Spleen (tissue), 11 donors: ENCODE results near the gene HNRNPF. TPM values are rescaled to one million over a fixed set of nuclear protein-coding genes. Genes with fewer than 3 reads are reported as not detected.

Experiments
- DNase-seq: peaks from one replicate; pipeline ENCODE4 v3.0.0-alpha.2; 2020
- H3K27ac ChIP-seq, 8 donors: fragments of 200-600 bp; sonication (generic) in 7 of 8; 1 replicate in 4 of 8; 2 replicates in 4 of 8; pipeline versions ENCODE4 v1.5.0 to v1.8.0; 2016 to 2021; ENCODE audit warnings: inconsistent platforms in 4 of 8, mild to moderate bottlenecking in 4 of 8, moderate library complexity in 1 of 8
- H3K27me3 ChIP-seq, 7 donors: fragments of 200-600 bp; sonication (generic) in 6 of 7; replicated peaks in 1 of 7; 1 replicate in 4 of 7; 2 replicates in 3 of 7; pipeline versions ENCODE4 v1.5.0 to v1.8.0; 2016 to 2021; ENCODE audit warnings: inconsistent platforms in 3 of 7, mild to moderate bottlenecking in 1 of 7
- H3K36me3 ChIP-seq, 6 donors: fragments of 200-600 bp; sonication (generic) in 5 of 6; 1 replicate in 4 of 6; 2 replicates in 2 of 6; pipeline versions ENCODE4 v1.5.0 to v1.8.0; 2016 to 2021; ENCODE audit warnings: inconsistent platforms in 2 of 6
- H3K4me1 ChIP-seq, 6 donors: fragments of 200-600 bp; sonication (generic) in 5 of 6; 1 replicate in 3 of 6; 2 replicates in 3 of 6; pipeline versions ENCODE4 v1.5.0 to v1.8.0; 2016 to 2021; ENCODE audit warnings: inconsistent platforms in 3 of 6
- H3K4me3 ChIP-seq, 8 donors: fragments of 200-600 bp; sonication (generic) in 7 of 8; 1 replicate in 4 of 8; 2 replicates in 4 of 8; pipeline versions ENCODE4 v1.5.0 to v1.8.0; 2016 to 2021; ENCODE audit warnings: inconsistent platforms in 4 of 8, mild to moderate bottlenecking in 4 of 8, moderate library complexity in 2 of 8
- H3K9me3 ChIP-seq, 8 donors: fragments of 200-600 bp; sonication (generic) in 7 of 8; 1 replicate in 4 of 8; 2 replicates in 4 of 8; pipeline versions ENCODE4 v1.5.0 to v1.8.0; 2016 to 2021; ENCODE audit warnings: inconsistent platforms in 4 of 8
- POLR2A ChIP-seq, 3 donors: fragments of 450-650 bp; IDR thresholded peaks; one replicate each; pipeline ENCODE4 v1.5.1; 2017; ENCODE audit warnings: antibody characterized with exemption in 3 of 3, mild to moderate bottlenecking in 1 of 3
- POLR2AphosphoS5 ChIP-seq, 3 donors: sonication (generic); formaldehyde crosslinking; IDR thresholded peaks; one replicate each; pipeline ENCODE4 v1.5.1; 2017; ENCODE audit warnings: antibody characterized with exemption in 3 of 3
- WGBS, 5 donors: extraction: QIAGEN DNeasy Blood & Tissue Kit in 3 of 5; methylation state at CpG; one replicate each; pipeline versions ENCODE4 v1.1.5 to v1.1.7; 2013 to 2018; 5-methylcytosine and 5-hydroxymethylcytosine counted together
- intact Hi-C: fragments of 100-400 bp; cut with DNase I; formaldehyde crosslinking; loops from one replicate; pipeline ENCODE4 v1.15.0; 2023; ENCODE audit warnings: low total_unique reads
- polyA plus RNA-seq, 3 donors: library from polyadenylated mRNA; stranded (reverse); fragments of 200-250 nt; gene quantifications; one replicate each; pipeline ENCODE4 v1.2.1, GENCODE V29; 2013
- total RNA-seq, 7 donors: library from RNA; depleted of rRNA in 3 of 7; stranded (reverse); fragments of >200 nt in 3 of 7; fragmentation: NEBNext Ultra II Directional in 4 of 7; extraction: Animal tissue kit (Norgen Biotek cat#: 25700) in 4 of 7; gene quantifications; one replicate each; pipeline versions ENCODE4 v1.1.0 to v1.2.1, GENCODE V29; 2016 to 2021
- TF ChIP-seq, protein P1 (sequence below), 11 experiments: fragments of 200-600 bp in 7 of 11; fragments of 450-650 bp in 4 of 11; sonication (generic) in 4 of 11; IDR thresholded peaks in 8 of 11; conservative IDR thresholded peaks in 3 of 11; 1 replicate in 7 of 11; 2 replicates in 4 of 11; pipeline versions ENCODE4 v1.4.0 to v1.8.0; 2016 to 2021; ENCODE audit warnings: antibody characterized with exemption in 11 of 11, inconsistent platforms in 4 of 11, mild to moderate bottlenecking in 1 of 11
- donor health status: healthy with polysubstance abuse.
- donor health status: DM: no; HTN: no; CAD: no; lungs with moderate emphysema.
- donor health status: DM: no; HTN: no; CAD: no.
- donor health status: Bipolar disorder and iron deficiency.
- donor health status: healthy.
- donor health status: DM: no; HTN: no; CAD: no.
- donor health status: DM: yes; HTN: yes; CAD: no.

Gene HNRNPF
- total and polyA plus RNA-seq, 10 donors = 82.8 to 253 (median 173) TPM

DNA sequence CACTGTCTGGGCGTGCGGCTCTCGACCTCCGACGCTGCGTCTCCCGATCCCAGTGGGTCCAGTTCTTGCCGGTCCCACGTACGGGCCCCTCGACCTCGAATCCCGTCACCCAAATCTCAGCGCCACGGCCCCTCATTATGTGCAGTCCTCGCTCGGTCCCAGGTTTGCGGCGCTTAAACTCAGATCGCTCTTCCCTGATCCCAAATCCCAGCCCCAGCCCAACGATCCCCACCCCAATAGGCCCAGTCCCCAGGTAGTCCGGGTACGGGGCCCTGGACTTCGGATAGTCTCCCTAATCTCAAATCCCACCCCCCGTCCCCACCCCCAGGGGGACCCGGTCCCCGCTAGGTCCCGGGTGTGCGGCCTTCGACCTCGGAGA lies 666 bp downstream of the HNRNPF start:
- 0 to 1% (median 0%) methylated on average over 24 to 31 of the region's 31 CpGs for WGBS, 5 donors
- Histone ChIP-seq H3K4me3 (peak overlapping the region; percentile 40 to 98 (median 88)), H3K4me1 (peaks cover 26 to 58% (median 46%) of the 10 kb centered on the region in 6 donors), H3K36me3 (peaks cover 0 to 8% (median 0%) of the 10 kb centered on the region in 6 donors), H3K27ac (peak overlapping the region; percentile 78 to 100 (median 99)), H3K9me3 (no peaks in the 10 kb centered on the region), H3K27me3 (no peaks in the 10 kb centered on the region)
- TF ChIP-seq POLR2A (IDR thresholded peaks at IDR 0.05) = no peak
- TF ChIP-seq, protein P1, sequence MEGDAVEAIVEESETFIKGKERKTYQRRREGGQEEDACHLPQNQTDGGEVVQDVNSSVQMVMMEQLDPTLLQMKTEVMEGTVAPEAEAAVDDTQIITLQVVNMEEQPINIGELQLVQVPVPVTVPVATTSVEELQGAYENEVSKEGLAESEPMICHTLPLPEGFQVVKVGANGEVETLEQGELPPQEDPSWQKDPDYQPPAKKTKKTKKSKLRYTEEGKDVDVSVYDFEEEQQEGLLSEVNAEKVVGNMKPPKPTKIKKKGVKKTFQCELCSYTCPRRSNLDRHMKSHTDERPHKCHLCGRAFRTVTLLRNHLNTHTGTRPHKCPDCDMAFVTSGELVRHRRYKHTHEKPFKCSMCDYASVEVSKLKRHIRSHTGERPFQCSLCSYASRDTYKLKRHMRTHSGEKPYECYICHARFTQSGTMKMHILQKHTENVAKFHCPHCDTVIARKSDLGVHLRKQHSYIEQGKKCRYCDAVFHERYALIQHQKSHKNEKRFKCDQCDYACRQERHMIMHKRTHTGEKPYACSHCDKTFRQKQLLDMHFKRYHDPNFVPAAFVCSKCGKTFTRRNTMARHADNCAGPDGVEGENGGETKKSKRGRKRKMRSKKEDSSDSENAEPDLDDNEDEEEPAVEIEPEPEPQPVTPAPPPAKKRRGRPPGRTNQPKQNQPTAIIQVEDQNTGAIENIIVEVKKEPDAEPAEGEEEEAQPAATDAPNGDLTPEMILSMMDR (IDR thresholded peaks at IDR 0.05 in 8 of 11, conservative IDR thresholded peaks at IDR 0.05 in 3 of 11) = peak in 3 of 11 experiments; percentile 1 to 34 (median 9)
- DNase-seq = no peak
- intact Hi-C loops = no loop called here

DNA sequence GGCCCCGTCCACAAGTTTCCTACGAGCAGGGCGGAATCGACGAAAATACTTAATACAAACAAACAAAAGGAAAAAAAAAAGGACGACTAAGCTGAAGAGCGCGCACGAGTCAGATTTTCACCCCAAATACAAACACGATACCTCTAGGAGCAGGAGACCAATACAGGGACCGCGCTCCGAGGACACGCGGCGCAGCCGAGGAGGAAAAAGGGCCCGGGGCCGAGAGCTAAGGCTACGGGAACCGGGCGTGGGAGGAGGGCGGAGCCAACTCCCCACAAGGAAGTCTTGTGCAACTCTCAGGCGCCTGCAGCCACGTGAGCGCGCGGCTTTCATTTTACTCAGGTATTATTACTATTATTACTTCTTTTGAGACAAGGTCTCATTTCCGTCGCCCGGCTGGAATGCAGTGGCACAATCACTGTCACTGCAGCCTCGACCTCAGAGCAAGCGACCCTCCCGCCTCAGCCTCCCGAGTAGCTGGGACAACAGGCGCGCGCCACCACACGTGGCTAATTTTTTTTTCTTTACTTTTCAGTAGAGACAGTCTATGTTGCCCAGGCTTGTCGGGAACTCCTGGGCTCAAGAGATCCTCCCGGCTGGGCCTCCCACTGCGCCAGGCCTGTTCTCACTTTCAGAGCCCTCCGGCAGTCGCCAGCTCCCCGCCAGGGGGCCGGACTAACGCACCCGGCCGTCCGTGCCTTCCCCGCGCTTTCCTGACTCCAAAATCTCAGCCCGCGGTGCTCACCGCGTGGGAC lies 1.2 kb downstream of the HNRNPF start:
- 0 to 1% (median 1%) methylated on average over 49 to 56 of the region's 56 CpGs for WGBS, 5 donors
- peak; percentile 98 for DNase-seq
- Histone ChIP-seq H3K9me3 (no peaks in the 10 kb centered on the region), H3K36me3 (peaks cover 0 to 14% (median 0%) of the 10 kb centered on the region in 6 donors), H3K27me3 (no peaks in the 10 kb centered on the region), H3K27ac (peak overlapping the region; percentile 78 to 100 (median 99)), H3K4me1 (peaks cover 29 to 63% (median 52%) of the 10 kb centered on the region in 6 donors), H3K4me3 (peak overlapping the region; percentile 40 to 98 (median 88))
- TF ChIP-seq POLR2AphosphoS5 (IDR thresholded peaks at IDR 0.05) (peak; percentile 92 to 95 (median 94)), POLR2A (IDR thresholded peaks at IDR 0.05) (peak in 2 of 3 donors; percentile 19 to 50)
- TF ChIP-seq, protein P1 (IDR thresholded peaks at IDR 0.05 in 8 of 11, conservative IDR thresholded peaks at IDR 0.05 in 3 of 11) = peak in 8 of 11 experiments; percentile 12 to 63 (median 42)
- intact Hi-C loops = no loop called here

- WGBS, 5 donors = 0% methylated on average over 11 to 59 of the region's 59 CpGs
- TF ChIP-seq POLR2A (IDR thresholded peaks at IDR 0.05) = no peak
- no peak for TF ChIP-seq POLR2AphosphoS5 (IDR thresholded peaks at IDR 0.05)
- TF ChIP-seq, protein P1 (IDR thresholded peaks at IDR 0.05 in 8 of 11, conservative IDR thresholded peaks at IDR 0.05 in 3 of 11) = no peak
- intact Hi-C loops = no loop called here
- peak overlapping the region; percentile 78 to 100 (median 99) for H3K27ac ChIP-seq
- H3K4me3 ChIP-seq = peak overlapping the region; percentile 40 to 98 (median 88)
- no peaks in the 10 kb centered on the region for H3K27me3 ChIP-seq
- H3K9me3 ChIP-seq = no peaks in the 10 kb centered on the region
- peak; percentile 95 for DNase-seq
- peaks cover 0 to 19% (median 0%) of the 10 kb centered on the region in 6 donors for H3K36me3 ChIP-seq
- peaks cover 29 to 69% (median 58%) of the 10 kb centered on the region in 6 donors for H3K4me1 ChIP-seq
These were observed 1.8 kb downstream of the HNRNPF start for GRCh38 chr10:43407148-43407575.

DNA sequence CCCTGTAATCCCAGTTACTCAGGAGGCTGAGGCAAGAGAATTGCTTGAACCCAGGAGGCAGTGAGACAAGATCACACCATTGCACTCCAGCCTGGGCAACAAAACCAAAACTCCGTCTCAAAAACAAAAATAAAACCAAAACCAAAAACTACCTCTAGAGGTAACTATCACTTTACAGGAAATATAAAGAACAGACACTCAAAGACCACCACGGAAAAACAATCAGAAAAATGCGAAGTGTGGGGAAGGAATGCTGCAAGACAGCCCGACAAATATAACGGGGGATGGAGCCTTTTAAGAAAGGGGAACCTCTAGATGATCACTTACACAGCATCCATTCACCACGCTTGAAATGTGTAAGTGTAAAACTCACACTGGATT lies 4.3 kb downstream of the HNRNPF start:
- Histone ChIP-seq H3K27ac (peak overlapping the region; percentile 5 to 100 (median 99)), H3K4me1 (peaks cover 42 to 82% (median 73%) of the 10 kb centered on the region in 6 donors), H3K9me3 (no peaks in the 10 kb centered on the region), H3K4me3 (peak overlapping the region in 7 of 8 donors; percentile 1 to 98 (median 75)), H3K36me3 (peaks cover 0 to 27% (median 0%) of the 10 kb centered on the region in 6 donors), H3K27me3 (no peaks in the 10 kb centered on the region)
- intact Hi-C loops = no loop called here
- TF ChIP-seq, protein P1 (IDR thresholded peaks at IDR 0.05 in 8 of 11, conservative IDR thresholded peaks at IDR 0.05 in 3 of 11) = no peak
- TF ChIP-seq POLR2AphosphoS5 (IDR thresholded peaks at IDR 0.05) = no peak
- no peak for TF ChIP-seq POLR2A (IDR thresholded peaks at IDR 0.05)
- 7 to 10% (median 9%) methylated on average over 6 of the region's 6 CpGs for WGBS, 5 donors
- no peak for DNase-seq
